ENCODE results near the gene RSPO1. TPM values are rescaled to one million over a fixed set of nuclear protein-coding genes. Genes with fewer than 3 reads are reported as not detected.

RSPO1 gene
- polyA plus RNA-seq, 1 donor (not counting 4 experiments of a cell fraction or from before 2014, with no cell fraction given) = not detected

- Histone ChIP-seq H3K4me2 (ENCODE audit: control insufficient read depth, extremely low read depth, insufficient read depth, low read depth, low read length) (no peak overlapping the region), H3K27ac (ENCODE audit: control insufficient read depth, insufficient read depth, low read length) (no peak overlapping the region), H2AFZ (ENCODE audit: control insufficient read depth, low read length) (no peak overlapping the region), H3K36me3 (ENCODE audit: control insufficient read depth in 2 of 2, extremely low read depth in 1 of 2, insufficient read depth in 2 of 2, low read length in 2 of 2) (no peaks in the 10 kb centered on the region), H4K20me1 (ENCODE audit: control insufficient read depth, extremely low read depth, insufficient read depth, low read length) (no peaks in the 10 kb centered on the region), H3K9me1 (ENCODE audit: control insufficient read depth, extremely low read depth, insufficient read depth, low read length) (no peaks in the 10 kb centered on the region), H3K79me2 (ENCODE audit: control insufficient read depth, insufficient read depth, low read length) (no peaks in the 10 kb centered on the region), H3K27me3 (ENCODE audit: control insufficient read depth, extremely low read depth, insufficient read depth, low read length) (peaks cover 32% of the 10 kb centered on the region), H3K4me3 (ENCODE audit: control insufficient read depth in 2 of 3, extremely low read depth in 1 of 3, insufficient read depth in 2 of 3, low read depth in 1 of 3, low read length in 3 of 3) (no peak overlapping the region), H3K9me3 (ENCODE audit: control insufficient read depth, low read depth, low read length) (no peaks in the 10 kb centered on the region), H3K9ac (ENCODE audit: control insufficient read depth, extremely low read depth, insufficient read depth, low read length) (no peak overlapping the region), H3K4me1 (ENCODE audit: control insufficient read depth, extremely low read depth, insufficient read depth, low read length) (no peaks in the 10 kb centered on the region)
- TF ChIP-seq EZH2 (IDR thresholded peaks at IDR 0.05; ENCODE audit: low read length) (no peak), CTCF (optimal IDR thresholded peaks at IDR 0.05 in 1 of 3, IDR thresholded peaks at IDR 0.05 in 1 of 3, conservative IDR thresholded peaks at IDR 0.05 in 1 of 3; ENCODE audit: extremely low read depth in 1 of 3, insufficient read depth in 2 of 3, low read length in 3 of 3) (no peak)
- FAIRE-seq (no peak), DNase-seq (ENCODE audit: low read depth, low spot score) (no peak)
- dilution Hi-C loops (cut with MboI; ENCODE audit: extremely low pct_ligation_motif_present, low sequenced_read_pairs) = no loop called here
Observed at GRCh38 chr1:37622131-37622530, 12.6 kb downstream of the RSPO1 start.

GRCh38 chr1:37621326-37621870 lies 13.3 kb downstream of the RSPO1 start:
- no peaks in the 10 kb centered on the region for H3K36me3 ChIP-seq (ENCODE audit: control insufficient read depth in 2 of 2, extremely low read depth in 1 of 2, insufficient read depth in 2 of 2, low read length in 2 of 2)
- no peaks in the 10 kb centered on the region for H3K79me2 ChIP-seq (ENCODE audit: control insufficient read depth, insufficient read depth, low read length)
- H3K9me3 ChIP-seq (ENCODE audit: control insufficient read depth, low read depth, low read length) = no peaks in the 10 kb centered on the region
- TF ChIP-seq CTCF (optimal IDR thresholded peaks at IDR 0.05 in 1 of 3, IDR thresholded peaks at IDR 0.05 in 1 of 3, conservative IDR thresholded peaks at IDR 0.05 in 1 of 3; ENCODE audit: extremely low read depth in 1 of 3, insufficient read depth in 2 of 3, low read length in 3 of 3) = no peak
- no peak for TF ChIP-seq EZH2 (IDR thresholded peaks at IDR 0.05; ENCODE audit: low read length)
- H3K9me1 ChIP-seq (ENCODE audit: control insufficient read depth, extremely low read depth, insufficient read depth, low read length) = no peaks in the 10 kb centered on the region
- no peaks in the 10 kb centered on the region for H4K20me1 ChIP-seq (ENCODE audit: control insufficient read depth, extremely low read depth, insufficient read depth, low read length)
- H3K4me1 ChIP-seq (ENCODE audit: control insufficient read depth, extremely low read depth, insufficient read depth, low read length) = no peaks in the 10 kb centered on the region
- no peak overlapping the region for H3K4me2 ChIP-seq (ENCODE audit: control insufficient read depth, extremely low read depth, insufficient read depth, low read depth, low read length)
- no peak overlapping the region for H3K4me3 ChIP-seq (ENCODE audit: control insufficient read depth in 2 of 3, extremely low read depth in 1 of 3, insufficient read depth in 2 of 3, low read depth in 1 of 3, low read length in 3 of 3)
- no peak overlapping the region for H2AFZ ChIP-seq (ENCODE audit: control insufficient read depth, low read length)
- FAIRE-seq (no peak), DNase-seq (ENCODE audit: low read depth, low spot score) (no peak)
- dilution Hi-C loops (cut with MboI; ENCODE audit: extremely low pct_ligation_motif_present, low sequenced_read_pairs) = no loop called here
- H3K27me3 ChIP-seq (ENCODE audit: control insufficient read depth, extremely low read depth, insufficient read depth, low read length) = peaks cover 25% of the 10 kb centered on the region
- H3K27ac ChIP-seq (ENCODE audit: control insufficient read depth, insufficient read depth, low read length) = no peak overlapping the region
- H3K9ac ChIP-seq (ENCODE audit: control insufficient read depth, extremely low read depth, insufficient read depth, low read length) = no peak overlapping the region

All from keratinocyte (primary cell).